Frontal cortex (tissue), 1 donor: ENCODE results near the gene CHMP6. TPM values are rescaled to one million over a fixed set of nuclear protein-coding genes. Genes with fewer than 3 reads are reported as not detected.

ENCODE experiments used
- total RNA-seq: library from RNA; depleted of rRNA; stranded (reverse); fragments of >200 nt; gene quantifications from one replicate; pipeline ENCODE4 v1.2.3, GENCODE V29; 2014

CHMP6 gene
- total RNA-seq, 1 donor from 2014 or later: 10.2 TPM

Other genes with a start within 250 kb of the CHMP6 start
- 19.2 TPM for gene BAIAP2, start 43.3 kb downstream of the CHMP6 start, total RNA-seq
- gene PVALEF, start 173.7 kb downstream of the CHMP6 start, total RNA-seq: not detected
- 8.2 TPM for gene AATK, start 174.4 kb downstream of the CHMP6 start, total RNA-seq
- 13.0 TPM for gene CEP131, start 231.1 kb downstream of the CHMP6 start, total RNA-seq
- gene TEPSIN, start 247.2 kb downstream of the CHMP6 start, total RNA-seq: 7.3 TPM
- gene NDUFAF8, start 247.5 kb downstream of the CHMP6 start, total RNA-seq: 5.7 TPM